HG03097 (cell line): ENCODE results near the gene NDRG3.
A peak's percentile ranks its signal among the peaks of the same experiment; 100 is the strongest.

Source experiments
- ATAC-seq: cut with Tn5 transposase; IDR thresholded peaks from one replicate; pipeline ENCODE4 v1.9.1; 2021; ENCODE audit not compliant: unreplicated experiment, low FRiP score

NDRG3 gene

DNA sequence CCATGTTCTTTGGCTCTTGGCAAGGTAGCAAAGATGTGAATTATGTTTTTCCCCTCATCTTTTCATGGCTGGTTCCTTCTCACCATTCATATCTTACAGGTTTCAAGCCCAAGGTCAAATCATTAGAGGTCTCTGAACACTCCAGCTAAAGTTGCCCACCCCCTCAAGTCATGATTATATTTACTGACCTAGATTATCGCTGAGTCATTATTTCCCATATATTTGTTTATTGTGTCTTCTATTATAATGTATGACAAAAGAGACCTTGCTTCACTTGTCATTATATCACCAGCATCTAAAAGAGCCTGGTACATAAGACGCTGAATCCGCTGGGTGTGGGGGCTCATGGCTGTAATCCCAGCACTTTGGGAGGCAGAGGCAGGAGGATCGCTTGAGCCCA is 15.2 kb upstream of the NDRG3 start:
- no peak for ATAC-seq

DNA sequence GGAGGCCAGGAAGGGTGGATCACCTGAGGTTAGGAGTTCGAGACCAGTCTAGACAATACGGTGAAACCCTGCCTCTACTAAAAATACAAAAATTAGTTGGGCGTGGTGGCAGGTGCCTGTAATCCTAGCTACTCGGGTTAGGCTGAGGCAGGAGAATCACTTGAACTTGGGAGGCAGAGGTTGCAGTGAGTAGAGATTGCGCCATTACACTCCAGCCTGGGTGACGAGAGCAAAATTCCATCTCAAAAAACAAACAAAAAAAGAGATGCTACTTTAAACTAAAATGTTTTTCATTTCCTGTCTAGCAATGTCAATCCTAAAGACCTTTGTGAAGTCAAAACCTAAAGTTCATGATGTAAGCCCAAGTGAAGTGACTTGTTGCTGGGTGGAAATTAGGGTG is 14.8 kb upstream of the NDRG3 start:
- ATAC-seq, result no peak

DNA sequence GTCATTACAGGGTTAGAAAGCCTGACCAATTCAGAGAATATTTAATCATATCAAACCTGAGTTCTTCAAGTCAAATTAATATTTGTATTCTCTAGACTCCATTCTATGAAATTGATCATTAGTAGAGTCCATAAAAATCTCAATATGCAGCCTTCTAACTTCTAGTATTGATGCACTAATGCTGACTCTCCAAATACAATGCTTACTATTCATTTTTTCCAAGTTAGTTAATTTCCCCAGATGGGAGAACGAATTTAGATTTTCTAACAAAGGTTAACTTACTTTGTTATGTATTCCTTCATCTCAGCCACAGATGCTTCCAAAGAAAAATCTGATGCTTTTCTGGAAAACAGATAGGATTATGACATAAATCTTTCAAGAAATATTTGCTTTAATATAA is 12.4 kb upstream of the NDRG3 start:
- ATAC-seq, result no peak

DNA sequence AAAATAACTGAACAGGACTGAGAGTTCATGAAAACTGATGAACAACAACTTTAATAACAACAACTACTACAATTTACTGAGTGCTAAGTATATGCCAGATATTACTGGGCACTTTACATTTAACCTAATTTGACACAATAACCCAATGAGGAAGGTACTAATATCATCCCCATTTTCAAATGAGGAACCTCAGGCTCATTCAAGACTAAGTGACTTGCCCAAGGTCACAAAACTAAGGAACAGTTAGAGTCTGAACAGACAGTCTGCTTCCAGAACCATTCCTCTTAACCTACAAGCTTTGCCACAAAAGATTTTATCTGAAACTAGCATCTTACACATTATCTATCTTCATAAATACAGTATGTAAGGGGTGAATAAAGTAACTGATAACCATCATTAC is 10.6 kb upstream of the NDRG3 start:
- no peak for ATAC-seq

DNA sequence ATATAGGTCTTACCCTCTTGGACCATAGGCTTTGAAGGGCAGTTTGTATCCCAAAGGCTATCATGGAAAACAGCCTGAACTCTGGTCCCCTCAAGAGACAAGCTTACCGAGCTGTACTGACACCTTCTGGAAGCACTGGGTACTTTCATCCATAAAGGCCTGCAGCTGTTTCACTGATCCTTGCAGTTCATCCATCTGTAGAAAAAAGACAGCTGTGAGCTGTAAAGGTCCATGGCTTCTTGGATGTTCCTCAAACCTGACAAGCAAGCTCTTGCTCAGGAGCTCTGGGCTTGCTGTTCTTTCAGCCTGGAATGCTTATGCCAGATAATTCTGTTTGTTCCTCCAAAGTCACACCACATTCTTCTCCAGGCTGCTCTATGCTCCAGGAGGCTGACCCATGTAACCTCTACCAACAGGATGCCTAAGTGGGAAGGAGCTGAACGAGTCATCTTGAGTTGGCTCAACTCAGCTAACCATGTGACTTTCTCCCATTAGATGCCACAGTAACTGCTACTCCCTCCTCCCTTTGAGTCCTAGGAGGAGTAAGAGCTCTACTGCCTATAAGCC is 8.8 kb upstream of the NDRG3 start:
- no peak for ATAC-seq

DNA sequence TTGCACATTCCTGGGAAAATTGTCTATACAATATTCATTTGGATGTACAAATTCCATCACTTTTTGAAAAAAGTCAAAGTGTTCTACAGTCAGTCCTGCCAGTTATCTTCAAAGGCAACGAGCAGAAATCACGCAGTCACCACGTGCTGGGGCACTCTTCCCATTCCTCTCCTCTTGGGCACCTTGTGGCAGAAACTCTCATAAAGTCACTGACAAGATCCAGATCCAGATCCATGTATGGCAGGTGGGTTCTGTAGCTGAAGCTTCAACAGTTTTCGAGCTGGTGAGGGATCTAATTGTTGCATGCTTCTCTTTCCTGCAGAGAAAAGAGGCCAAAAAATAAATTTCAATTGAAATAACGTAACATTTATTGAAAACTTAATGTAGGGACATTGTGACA is 6.7 kb upstream of the NDRG3 start:
- no peak for ATAC-seq

DNA sequence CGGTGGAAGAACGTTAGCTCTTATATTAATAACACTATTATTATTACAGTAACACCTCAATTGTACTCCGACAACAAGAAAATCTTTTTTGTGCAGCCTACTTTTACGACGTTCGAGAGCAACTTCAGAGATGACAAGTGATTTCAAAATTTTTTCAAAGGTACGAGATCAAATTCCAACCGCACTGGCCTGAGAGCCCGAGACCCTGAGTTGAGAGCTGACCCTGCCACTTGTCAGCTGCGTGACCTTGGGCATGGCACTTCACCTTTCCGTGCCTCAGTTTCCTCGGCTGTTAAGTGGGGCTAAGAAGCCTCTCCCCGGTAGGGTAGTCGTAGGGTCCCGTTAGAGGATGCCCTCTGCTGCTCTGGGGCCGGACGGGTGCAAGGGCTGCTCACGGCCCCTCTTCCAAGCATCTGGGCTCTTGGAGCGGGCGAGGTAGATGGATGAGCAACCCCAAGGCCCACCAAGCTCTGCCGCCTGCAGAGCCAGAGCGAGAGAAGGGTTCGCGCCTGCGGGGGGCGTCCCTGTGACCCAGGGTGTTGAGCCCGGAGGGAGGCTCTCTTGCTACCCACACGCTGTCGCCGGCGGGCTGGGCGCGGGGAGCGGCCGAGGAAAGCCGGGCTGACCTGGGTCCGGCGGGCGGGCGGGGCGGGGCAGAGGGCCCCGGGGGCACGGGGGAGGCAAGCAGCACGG is 510 bp downstream of the NDRG3 start:
- ATAC-seq, result peak; percentile 22

DNA sequence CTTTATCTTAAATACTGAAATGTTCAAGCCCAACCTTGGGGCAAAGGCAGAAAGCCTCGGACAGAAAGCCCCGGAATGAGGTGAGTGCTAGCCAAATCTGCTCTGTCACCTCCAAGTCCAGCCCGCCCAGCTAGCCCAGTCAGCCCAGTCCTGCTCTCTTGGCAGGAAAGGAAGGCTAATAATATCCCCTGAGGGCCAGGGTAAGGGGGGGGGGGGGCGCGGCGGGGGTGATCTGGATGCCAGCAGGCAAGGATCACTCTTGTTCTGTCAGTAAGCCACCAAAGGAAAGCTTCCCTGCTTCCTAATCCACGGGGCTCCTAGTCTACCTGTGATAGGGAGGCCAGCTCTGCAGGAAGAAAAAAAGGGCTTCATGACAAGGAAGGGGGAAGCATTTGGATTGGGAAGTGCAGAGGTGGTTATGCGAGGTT is 1.1 kb downstream of the NDRG3 start:
- ATAC-seq, result no peak

DNA sequence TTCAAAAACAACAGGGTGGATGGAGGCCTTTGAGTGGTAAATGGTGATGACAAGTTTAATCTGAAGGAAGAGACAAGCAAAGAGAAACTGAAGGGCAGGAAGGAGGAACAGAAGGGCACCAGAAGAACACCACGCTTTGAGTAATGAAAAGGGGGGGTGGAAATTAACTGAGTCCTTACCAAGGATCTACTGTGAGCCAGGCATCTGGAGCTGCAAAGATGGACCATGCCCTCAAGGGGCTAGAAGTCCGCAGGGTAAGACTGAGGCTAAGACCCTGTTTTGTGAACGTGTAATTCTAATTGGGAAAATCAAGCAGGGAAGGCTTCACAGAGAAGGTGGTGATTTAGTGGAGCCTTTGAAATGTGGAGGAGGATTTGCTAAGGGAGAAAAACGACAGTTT is 1.6 kb downstream of the NDRG3 start:
- ATAC-seq, result no peak

DNA sequence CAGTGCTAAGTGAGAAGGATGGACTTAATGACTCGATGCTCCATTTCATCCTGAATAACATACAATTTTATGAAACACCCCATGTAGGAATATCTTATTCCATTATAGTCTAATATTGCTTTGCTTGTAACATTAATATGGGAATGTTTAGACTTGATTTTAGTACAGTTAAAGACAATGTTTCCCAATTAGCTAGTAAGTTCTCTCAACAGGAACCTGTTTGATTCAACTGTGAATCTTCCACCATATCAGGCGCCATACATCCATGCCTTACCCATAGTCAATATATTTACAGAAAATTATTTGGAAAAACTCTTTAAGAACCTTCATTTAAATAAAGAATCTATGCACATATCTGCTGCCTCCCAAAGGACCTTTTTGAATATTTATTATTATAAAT is 3.3 kb downstream of the NDRG3 start:
- no peak for ATAC-seq

DNA sequence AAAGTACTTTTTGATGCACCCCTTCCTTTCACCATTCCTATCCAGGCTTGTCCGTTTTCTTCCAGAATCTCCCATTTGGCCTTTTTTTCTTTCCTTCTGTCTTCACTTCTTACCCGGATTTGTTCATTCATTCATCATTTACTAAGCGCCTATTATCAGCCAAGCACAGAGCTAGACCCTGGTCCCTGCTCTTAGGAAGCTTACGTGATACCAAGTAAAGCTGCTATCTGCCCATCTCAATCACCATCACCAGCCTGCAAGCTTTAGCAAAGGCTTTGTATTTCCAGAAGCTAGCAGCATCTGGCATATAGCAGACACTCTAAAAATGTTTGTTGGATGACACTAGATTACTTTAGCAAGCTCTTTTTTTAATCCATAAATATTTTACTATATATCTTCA is 4.8 kb downstream of the NDRG3 start:
- ATAC-seq, result no peak

DNA sequence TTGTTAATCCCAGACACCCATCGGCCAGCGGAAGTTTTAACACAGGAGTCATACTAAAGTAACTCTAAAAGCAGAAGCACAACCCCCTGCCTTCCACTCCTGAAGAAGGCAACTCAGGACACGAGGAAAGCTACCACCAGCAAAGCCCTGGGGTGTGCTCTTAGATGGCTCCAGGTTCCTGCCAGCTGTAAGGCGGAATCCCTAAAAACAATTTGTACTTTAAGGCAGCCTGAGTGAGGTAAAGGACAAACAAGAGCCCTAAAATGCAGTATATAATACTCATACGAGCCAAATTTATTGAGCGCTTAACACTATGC is 8.7 kb downstream of the NDRG3 start:
- ATAC-seq, result no peak

DNA sequence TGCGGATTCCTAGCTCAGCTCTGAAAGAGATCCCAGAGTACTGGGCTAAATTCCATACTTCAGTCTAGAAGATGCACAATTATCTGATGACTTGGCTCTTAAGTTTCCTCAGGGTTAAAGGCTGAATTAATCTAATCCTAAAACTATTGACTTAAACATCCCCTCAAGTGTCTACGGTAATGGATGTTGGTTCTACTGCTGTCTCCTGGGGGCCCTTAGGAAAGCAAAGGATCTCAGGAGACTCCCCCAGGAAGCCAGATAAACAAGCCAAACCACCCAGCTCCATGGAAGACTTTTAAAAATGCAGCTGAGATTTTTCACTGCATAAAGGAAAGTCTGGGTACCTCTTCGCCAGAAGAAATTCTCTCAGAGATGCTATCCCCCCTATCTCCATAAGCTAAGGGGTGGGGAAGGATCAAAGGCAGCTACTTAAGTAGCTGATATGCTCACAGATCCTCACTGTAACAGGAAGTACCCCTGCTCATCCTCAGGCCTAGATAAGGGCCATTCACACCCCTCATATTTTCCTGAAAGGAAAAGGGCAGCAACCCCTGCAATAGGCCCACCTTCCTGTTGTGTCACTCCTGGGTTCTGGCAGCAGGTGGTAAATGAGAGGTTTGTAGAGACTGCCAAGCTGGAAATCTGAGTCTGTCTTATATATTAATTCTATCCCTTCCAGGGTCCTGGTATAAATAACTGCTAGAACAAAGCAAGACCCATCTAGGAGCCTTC is 9.3 kb downstream of the NDRG3 start:
- ATAC-seq, result no peak

DNA sequence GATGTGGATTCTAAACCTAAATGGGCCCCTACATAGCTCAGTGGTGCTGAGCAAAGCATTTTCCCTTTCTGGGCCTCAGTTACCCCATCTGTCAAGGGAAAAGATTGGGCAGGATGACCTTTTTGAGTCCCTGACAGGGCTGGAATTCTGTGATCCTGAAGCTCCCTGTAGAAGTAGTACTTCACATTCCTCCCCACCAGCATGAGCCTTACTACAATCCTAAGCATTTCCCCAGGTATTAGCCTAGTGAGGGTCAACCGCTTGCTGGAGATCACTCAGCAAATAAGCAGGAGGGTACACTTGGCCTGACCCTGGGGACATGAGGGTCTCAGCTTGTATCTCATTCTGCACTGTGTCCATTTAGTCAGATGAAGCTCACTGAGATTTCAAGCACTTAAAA is 13.4 kb downstream of the NDRG3 start:
- no peak for ATAC-seq

DNA sequence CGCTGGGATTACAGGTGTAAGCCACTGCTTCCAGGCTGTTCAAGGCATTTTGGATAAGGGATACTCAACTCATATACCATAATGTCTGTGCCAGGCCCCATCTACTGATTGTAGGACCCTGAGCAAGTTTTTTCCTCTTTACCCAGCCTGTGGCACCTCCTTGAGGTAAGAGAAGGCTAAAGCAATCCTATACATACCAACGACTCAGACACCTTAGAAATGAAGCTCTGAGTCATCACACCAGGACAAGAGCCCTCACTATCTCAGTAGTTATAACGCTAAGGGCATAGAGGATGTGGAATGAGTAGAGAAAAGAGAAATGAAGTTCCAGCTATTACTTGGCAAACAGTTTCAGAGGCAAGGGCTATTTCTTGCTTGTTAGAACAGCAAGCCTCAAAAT is 16.9 kb downstream of the NDRG3 start:
- no peak for ATAC-seq

DNA sequence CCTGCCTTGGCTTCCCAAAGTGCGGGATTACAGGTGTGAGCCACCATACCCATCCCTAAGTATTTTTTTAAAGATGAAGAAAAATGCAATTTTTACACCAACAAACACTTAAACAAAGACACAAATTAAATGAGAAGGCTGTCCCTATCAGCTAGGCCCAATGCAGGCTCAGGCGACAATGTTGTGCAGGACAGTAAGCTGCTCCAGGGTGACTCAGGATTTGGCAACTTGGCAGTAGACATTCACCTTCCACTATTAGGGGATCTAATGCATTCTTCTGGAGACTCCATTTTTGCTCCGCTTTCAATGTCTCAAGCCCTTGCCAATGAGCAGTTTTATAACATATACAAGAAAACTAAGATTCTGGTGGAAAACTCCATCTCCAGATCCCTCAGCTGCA is 19.7 kb downstream of the NDRG3 start:
- no peak for ATAC-seq

DNA sequence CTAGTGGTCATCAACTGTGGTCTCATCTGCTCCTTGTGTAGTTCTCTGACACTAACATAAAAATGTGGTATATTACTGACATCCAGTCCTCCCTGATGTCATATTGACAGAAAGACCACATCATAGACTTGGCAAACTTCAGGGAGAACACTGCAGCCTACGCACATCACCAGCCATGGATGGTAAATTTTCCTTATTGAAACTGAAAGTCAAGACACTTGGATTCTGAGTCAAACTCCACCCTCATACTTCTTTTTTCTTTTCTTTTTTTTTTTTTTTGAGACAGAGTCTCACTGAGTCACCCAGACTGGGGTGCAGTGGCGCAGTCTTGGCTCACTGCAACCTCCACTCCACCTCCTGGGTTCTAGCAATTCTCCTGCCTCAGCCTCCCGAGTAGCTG is 25.4 kb downstream of the NDRG3 start:
- ATAC-seq, result no peak

DNA sequence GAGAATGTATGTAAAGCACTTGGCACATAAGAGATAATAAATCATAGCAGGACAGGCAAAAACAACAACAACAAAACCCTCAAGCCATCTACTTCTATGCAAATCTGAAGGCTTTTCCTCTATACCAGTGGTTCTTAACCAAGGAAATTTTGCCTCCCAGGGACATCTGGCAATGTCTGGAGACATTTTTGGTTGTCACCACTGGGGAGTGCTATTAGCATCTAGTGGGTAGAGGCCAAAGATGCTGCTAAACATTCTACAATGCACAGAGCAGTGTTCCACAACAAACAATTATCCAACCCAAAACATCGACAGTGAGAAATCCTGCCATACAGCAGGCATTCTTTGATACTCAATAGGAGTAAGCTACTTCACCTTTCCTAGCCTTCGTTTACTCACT is 28.2 kb downstream of the NDRG3 start:
- ATAC-seq, result no peak

DNA sequence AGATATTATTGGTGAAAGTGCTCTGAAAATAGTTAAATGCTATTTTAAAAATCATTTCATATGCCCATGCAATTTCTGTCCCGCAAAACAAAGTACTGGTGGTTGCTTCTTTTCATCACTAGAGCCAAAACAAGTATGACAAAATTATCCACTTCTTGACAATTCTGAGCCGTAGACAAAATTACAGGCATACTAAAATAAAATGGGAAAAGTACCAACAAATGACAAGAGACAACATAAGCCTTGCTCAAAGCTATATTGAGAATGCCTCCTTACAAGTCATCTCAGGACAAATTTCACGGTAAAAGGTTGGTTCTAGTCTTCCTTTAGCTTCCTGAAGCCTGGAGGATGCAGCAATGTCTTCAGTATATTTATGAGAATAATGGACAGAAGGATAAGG is 28.9 kb downstream of the NDRG3 start:
- ATAC-seq, result no peak

DNA sequence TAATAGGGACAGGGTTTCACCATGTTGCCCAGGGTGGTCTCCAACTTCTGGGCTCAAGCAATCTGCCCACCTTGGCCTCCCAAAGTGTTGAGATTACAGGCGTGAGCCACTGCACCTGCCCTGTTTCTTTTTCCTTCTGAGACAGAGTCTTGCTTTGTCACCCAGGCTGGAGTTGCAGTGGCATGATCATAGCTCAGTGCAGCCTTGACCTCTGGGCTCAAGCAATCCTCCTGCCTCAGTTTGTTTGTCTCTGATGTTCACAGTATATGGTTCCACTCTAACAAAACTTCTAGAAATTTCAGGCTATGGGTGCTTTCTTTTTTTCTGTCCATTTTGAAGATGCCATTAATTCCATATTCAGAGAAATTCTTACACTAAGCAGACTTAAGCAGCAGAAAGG is 33.1 kb downstream of the NDRG3 start:
- no peak for ATAC-seq

DNA sequence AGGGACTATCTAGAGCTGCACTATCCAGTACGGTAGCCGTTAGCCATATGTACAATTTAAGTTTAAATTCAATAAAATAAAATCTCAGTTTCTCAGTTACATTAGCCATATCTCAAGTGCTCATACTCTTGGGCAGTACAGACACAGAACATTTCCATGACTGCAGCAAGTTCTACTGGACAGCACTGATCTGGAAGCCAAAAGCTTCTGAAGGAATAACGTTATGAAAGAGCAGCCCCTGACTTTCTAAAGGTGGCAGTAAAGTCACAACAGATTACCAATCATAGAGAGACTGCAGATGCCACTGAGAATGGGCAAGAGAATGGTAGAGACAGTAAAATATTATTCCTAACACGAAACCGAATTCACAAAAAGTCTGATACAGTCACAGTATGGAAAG is 36.8 kb downstream of the NDRG3 start:
- no peak for ATAC-seq

DNA sequence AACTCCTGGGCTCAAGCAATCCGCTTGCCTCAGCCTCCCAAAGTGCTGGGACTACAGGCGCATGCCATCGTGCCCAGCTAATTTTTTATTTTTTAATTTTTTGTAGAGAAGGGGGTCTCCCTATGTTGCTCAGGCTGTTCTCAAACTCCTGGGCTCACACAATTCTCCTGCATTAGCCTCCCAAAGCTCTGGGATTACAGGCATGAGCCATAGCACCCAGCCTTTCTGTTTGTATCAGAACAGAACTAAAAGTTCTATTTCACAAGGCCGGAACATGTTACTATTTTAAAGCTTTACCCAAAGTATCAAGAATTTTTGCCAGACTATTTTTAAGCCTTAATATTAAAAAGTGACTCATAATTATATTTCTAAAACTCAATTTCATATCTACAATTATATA is 42.4 kb downstream of the NDRG3 start:
- no peak for ATAC-seq
